Left lung (tissue), 10 donors: Measurements from ENCODE around the gene CEP70. TPM values are rescaled to one million over a fixed set of nuclear protein-coding genes. Genes with fewer than 3 reads are reported as not detected.

Source experiments
- ATAC-seq: fragments of 200-7000 bp; cut with Tn5 transposase; one replicate; pipeline ENCODE4 v1.9.1; 2020; ENCODE audit warnings: moderate library complexity
- DNase-seq, 4 donors: peaks; one replicate each; pipeline ENCODE4 v3.0.0-alpha.2; 2013 to 2020
- H3K27ac ChIP-seq, 2 donors: fragments of 200-600 bp; sonication (generic) in 1 of 2; one replicate each; pipeline versions ENCODE4 v1.5.0 to v1.8.0; 2020 to 2021
- H3K27me3 ChIP-seq, 2 donors: fragments of 200-600 bp; sonication (generic) in 1 of 2; one replicate each; pipeline versions ENCODE4 v1.5.0 to v1.8.0; 2020 to 2021
- H3K36me3 ChIP-seq, 2 donors: fragments of 200-600 bp; sonication (generic) in 1 of 2; one replicate each; pipeline versions ENCODE4 v1.5.0 to v1.8.0; 2020 to 2021
- H3K4me1 ChIP-seq, 2 donors: fragments of 200-600 bp; one replicate each; pipeline ENCODE4 v1.8.0; 2021
- H3K4me3 ChIP-seq, 2 donors: fragments of 200-600 bp; sonication (generic) in 1 of 2; one replicate each; pipeline versions ENCODE4 v1.5.0 to v1.8.0; 2020 to 2021; ENCODE audit warnings: mild to moderate bottlenecking in 1 of 2
- H3K9me3 ChIP-seq, 2 donors: fragments of 200-600 bp; sonication (generic) in 1 of 2; one replicate each; pipeline versions ENCODE4 v1.5.0 to v1.8.0; 2020 to 2021
- intact Hi-C, 2 donors: fragments of 100-400 bp; cut with DNase I; formaldehyde crosslinking; loops; one replicate each; pipeline versions ENCODE4 v1.11.2 to v1.14.2; 2022
- polyA plus RNA-seq, 6 donors: library from polyadenylated mRNA; unstranded; fragments of 120-200 nt; gene quantifications; one replicate each; pipeline ENCODE4 v1.2.1, GENCODE V29; 2013; ENCODE audit not compliant: insufficient read length in 6 of 6
- total RNA-seq, 2 donors: library from RNA; stranded (reverse); fragmentation: NEBNext Ultra II Directional; extraction: Animal tissue kit (Norgen Biotek cat#: 25700); gene quantifications; one replicate each; pipeline ENCODE4 v1.2.1, GENCODE V29; 2021
- TF ChIP-seq, protein P1 (sequence below), 2 donors: fragments of 200-600 bp; sonication (generic) in 1 of 2; IDR thresholded peaks; one replicate each; pipeline versions ENCODE4 v1.5.0 to v1.8.0; 2021; ENCODE audit warnings: antibody characterized with exemption in 2 of 2
- donor health status: DM: no; HTN: yes; CAD: no.
- donor health status: DM: no; HTN: no; CAD: no.

The CEP70 gene
- total and polyA plus RNA-seq, 8 donors: 31.2 to 65.4 (median 55.4) TPM

DNA sequence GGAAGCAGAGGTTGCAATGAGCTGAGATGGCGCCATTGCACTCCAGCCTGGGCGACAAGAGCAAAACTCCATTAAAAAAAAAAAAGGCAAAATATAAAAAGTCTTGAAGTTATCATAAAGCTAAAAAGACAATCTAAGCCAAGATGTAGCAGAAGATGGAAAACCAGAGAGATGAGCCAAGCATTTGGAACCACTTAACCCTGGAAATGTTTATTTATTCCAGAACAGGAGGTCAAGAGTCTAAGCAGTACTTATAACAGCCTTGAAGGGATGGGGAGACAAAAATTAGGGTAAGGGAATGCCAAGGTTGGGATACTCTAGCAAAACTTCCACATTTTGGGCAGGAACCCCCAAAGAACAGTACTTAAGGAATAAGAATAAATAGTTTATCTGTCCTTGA is 44.6 kb upstream of the CEP70 start:
- ATAC-seq: no peak
- intact Hi-C loops: no loop called here
- Histone ChIP-seq H3K36me3 (no peaks in the 10 kb centered on the region), H3K27me3 (no peaks in the 10 kb centered on the region), H3K4me1 (no peaks in the 10 kb centered on the region), H3K4me3 (no peak overlapping the region), H3K27ac (no peak overlapping the region), H3K9me3 (peaks cover 0 to 22% of the 10 kb centered on the region in 2 donors)
- DNase-seq: no peak
- TF ChIP-seq, protein P1, sequence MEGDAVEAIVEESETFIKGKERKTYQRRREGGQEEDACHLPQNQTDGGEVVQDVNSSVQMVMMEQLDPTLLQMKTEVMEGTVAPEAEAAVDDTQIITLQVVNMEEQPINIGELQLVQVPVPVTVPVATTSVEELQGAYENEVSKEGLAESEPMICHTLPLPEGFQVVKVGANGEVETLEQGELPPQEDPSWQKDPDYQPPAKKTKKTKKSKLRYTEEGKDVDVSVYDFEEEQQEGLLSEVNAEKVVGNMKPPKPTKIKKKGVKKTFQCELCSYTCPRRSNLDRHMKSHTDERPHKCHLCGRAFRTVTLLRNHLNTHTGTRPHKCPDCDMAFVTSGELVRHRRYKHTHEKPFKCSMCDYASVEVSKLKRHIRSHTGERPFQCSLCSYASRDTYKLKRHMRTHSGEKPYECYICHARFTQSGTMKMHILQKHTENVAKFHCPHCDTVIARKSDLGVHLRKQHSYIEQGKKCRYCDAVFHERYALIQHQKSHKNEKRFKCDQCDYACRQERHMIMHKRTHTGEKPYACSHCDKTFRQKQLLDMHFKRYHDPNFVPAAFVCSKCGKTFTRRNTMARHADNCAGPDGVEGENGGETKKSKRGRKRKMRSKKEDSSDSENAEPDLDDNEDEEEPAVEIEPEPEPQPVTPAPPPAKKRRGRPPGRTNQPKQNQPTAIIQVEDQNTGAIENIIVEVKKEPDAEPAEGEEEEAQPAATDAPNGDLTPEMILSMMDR (IDR thresholded peaks at IDR 0.05): no peak

DNA sequence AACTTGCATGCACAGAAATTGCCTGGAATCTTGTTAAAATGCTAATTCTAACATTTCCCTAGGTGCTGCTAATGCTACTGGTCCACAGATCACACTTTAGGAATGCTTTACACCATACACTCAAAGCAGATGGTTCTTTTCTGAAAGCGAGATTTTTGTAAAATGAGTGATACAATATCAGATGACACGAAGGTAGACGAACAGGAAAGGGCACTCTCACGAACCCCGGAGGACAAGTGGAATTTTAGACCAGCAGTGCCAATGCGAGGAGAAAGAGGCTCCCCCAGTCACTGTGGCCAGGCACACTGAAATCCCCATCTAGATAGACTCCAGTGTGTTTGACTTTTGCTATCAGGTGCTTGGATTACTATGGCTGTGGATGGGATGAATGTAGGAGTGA is 35.5 kb upstream of the CEP70 start:
- intact Hi-C loops: no loop called here
- Histone ChIP-seq H3K27me3 (no peaks in the 10 kb centered on the region), H3K9me3 (no peaks in the 10 kb centered on the region), H3K27ac (no peak overlapping the region), H3K4me1 (no peaks in the 10 kb centered on the region), H3K4me3 (no peak overlapping the region), H3K36me3 (peaks cover 0 to 5% of the 10 kb centered on the region in 2 donors)
- ATAC-seq (no peak), DNase-seq (no peak)
- TF ChIP-seq, protein P1 (IDR thresholded peaks at IDR 0.05): no peak

DNA sequence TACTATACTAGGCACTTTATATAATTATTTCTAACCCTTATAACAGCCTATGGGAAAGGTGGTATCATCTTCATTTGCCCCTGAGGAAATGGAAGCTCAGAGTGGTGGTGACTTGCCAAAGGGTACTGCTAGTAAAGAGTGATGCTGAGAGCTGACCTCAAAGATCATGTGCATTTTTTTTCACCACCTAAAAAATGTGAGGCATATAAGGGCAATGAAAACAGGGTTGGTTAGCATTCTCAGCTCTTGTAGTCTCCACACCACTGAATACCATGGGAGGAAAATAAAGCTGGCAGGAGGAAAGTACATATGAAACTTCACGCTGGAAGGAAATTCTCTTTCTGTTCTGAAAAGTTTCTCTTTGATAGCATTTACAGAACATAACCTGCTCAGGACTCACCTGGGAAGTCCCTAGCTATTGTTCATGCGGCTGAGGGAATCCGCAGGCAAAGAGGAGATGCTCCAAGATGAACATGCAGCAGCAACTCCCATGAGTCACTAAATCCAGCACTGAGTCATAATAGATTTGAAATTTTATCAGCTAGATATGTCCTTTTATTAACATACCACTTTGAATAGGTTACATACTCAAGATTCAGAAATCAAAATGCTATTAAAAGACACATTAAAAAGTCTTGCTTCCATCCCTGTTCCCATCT is 31.8 kb upstream of the CEP70 start:
- no peak for ATAC-seq
- no peak for DNase-seq
- Histone ChIP-seq H3K36me3 (peaks cover 0 to 5% of the 10 kb centered on the region in 2 donors), H3K9me3 (no peaks in the 10 kb centered on the region), H3K27me3 (no peaks in the 10 kb centered on the region), H3K27ac (no peak overlapping the region), H3K4me1 (no peaks in the 10 kb centered on the region), H3K4me3 (no peak overlapping the region)
- TF ChIP-seq, protein P1 (IDR thresholded peaks at IDR 0.05): no peak
- intact Hi-C loops: no loop called here

DNA sequence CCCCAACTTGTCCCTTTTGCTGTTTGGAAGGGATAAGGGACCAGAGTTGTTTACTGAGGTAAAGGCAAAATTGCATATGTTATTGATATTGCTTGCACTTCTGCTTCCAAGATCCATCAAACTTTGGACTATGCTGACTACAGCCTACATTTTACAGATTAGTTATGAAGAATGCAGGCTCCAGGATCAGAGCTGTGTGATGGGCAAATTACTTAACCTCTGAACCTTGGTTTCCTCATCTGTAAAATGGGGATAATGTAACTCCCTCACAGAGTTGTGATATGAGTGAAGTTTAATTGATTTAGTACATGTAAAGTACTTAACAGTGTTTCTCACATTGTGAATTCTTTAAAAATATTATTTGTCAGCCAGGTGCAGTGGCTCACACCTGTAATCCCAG is 30.5 kb upstream of the CEP70 start:
- DNase-seq: no peak
- no peak for ATAC-seq
- Histone ChIP-seq H3K27ac (no peak overlapping the region), H3K27me3 (no peaks in the 10 kb centered on the region), H3K9me3 (no peaks in the 10 kb centered on the region), H3K36me3 (peaks cover 0 to under 1% of the 10 kb centered on the region in 2 donors), H3K4me1 (no peaks in the 10 kb centered on the region), H3K4me3 (no peak overlapping the region)
- TF ChIP-seq, protein P1 (IDR thresholded peaks at IDR 0.05): no peak
- intact Hi-C loops: no loop called here

DNA sequence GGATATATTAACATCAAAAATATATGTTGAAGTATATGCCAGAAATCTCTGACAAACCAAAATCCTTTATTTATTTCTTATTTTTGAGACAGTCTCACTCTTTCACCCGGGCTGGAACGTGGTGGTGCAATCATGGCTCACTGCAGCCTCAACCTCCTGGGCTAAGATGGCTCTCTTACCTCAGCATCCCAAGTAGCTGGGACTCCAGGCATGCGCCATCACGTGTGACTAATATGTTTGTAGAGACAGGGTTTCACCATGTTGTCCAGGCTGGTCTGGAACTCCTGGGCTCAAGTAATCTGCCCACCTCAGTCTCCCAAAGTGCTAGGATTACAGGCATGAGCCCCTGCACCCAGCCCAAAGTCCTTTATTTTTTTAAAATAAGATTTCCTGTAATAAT is 26.4 kb upstream of the CEP70 start:
- H3K36me3 ChIP-seq: no peaks in the 10 kb centered on the region
- H3K9me3 ChIP-seq: no peaks in the 10 kb centered on the region
- TF ChIP-seq, protein P1 (IDR thresholded peaks at IDR 0.05): no peak
- ATAC-seq: no peak
- no peak overlapping the region for H3K27ac ChIP-seq
- H3K4me1 ChIP-seq: no peaks in the 10 kb centered on the region
- H3K27me3 ChIP-seq: no peaks in the 10 kb centered on the region
- H3K4me3 ChIP-seq: no peak overlapping the region
- intact Hi-C loops: no loop called here
- no peak for DNase-seq
